ENCODE measurements around the gene KCNN3. TPM values are rescaled to one million over a fixed set of nuclear protein-coding genes. Genes with fewer than 3 reads are reported as not detected.

KCNN3 gene
- total and polyA plus RNA-seq, 2 of the 8 experiments (the other 6 are each of a cell fraction or from before 2014, with no cell fraction given): 2.8 to 3.7 TPM

DNA sequence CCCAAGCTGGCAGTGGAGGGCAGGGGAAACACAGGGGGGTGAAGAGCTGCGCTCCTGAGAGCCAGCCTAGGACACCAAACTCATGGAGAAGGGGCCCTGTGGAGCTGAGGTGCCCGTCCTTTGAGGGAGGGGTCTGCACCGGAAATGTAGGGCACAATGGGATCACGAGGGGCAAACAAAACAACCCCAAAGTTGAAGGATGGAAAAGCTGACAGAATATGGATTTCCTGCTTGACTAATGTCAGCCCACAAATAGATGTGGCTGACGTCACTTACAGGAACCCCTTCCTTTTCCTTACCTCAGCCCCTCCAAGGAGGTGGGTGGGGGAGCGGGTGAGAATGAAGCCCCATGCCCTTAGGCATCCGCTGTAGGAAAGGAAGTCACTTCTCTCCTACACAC, 110.9 kb downstream of the KCNN3 start:
- Histone ChIP-seq H4K8ac (ENCODE audit: extremely low read depth, insufficient read depth, low read length) (no peak overlapping the region), H3K23ac (ENCODE audit: insufficient read length) (no peak overlapping the region), H3K4me1 (replicated peaks in 1 of 4; ENCODE audit: control insufficient read depth in 3 of 4, insufficient read depth in 4 of 4, low read length in 3 of 4) (peaks cover 0 to 2% (median under 1%) of the 10 kb centered on the region in 4 experiments; a peak in 1 of 7 replicates), H3K18ac (ENCODE audit: extremely low read depth, low read length) (no peak overlapping the region), H4K20me1 (replicated peaks in 1 of 2; ENCODE audit: control insufficient read depth in 1 of 2, insufficient read depth in 2 of 2, low read length in 2 of 2) (no peaks in the 10 kb centered on the region), H3K4me2 (ENCODE audit: insufficient read depth in 1 of 2, low read depth in 2 of 2, low read length in 2 of 2) (no peak overlapping the region), H2BK120ac (replicated peaks; ENCODE audit: low read depth, low read length) (no peak overlapping the region), H3K56ac (replicated peaks; ENCODE audit: insufficient read length, low read depth, low read length) (no peak overlapping the region), H3K4me3 (ENCODE audit: extremely low read depth in 1 of 4, insufficient read depth in 2 of 4, low read depth in 3 of 4, low read length in 4 of 4) (no peak overlapping the region), H3K4ac (replicated peaks; ENCODE audit: insufficient read length, low read depth, low read length) (no peak overlapping the region), H3K79me2 (ENCODE audit: control insufficient read depth in 1 of 2, insufficient read depth in 2 of 2, low read length in 2 of 2) (no peaks in the 10 kb centered on the region), H3K27ac (ENCODE audit: low read depth, low read length) (no peak overlapping the region), H2BK5ac (ENCODE audit: low read depth, low read length) (no peak overlapping the region), H3K9ac (replicated peaks in 1 of 4; ENCODE audit: extremely low read depth in 1 of 4, low read depth in 3 of 4, low read length in 3 of 4) (no peak overlapping the region), H4K91ac (replicated peaks; ENCODE audit: insufficient read length, low read length) (no peak overlapping the region), H3K27me3 (replicated peaks in 1 of 4; ENCODE audit: control insufficient read depth in 3 of 4, extremely low read depth in 1 of 4, insufficient read depth in 3 of 4, low read length in 3 of 4) (peaks cover 0 to 8% (median 1%) of the 10 kb centered on the region in 4 experiments; a peak in 4 of 7 replicates), H2AFZ (ENCODE audit: low read length) (no peak overlapping the region), H2BK12ac (ENCODE audit: low read depth, low read length) (no peak overlapping the region), H2BK20ac (ENCODE audit: low read length) (no peak overlapping the region), H3K79me1 (ENCODE audit: low read depth, low read length) (no peaks in the 10 kb centered on the region), H2AK5ac (ENCODE audit: low read depth, low read length) (no peak overlapping the region), H3K14ac (ENCODE audit: insufficient read length) (no peak overlapping the region), H2BK15ac (ENCODE audit: low read length) (no peak overlapping the region), H3K36me3 (ENCODE audit: control insufficient read depth in 2 of 4, insufficient read depth in 4 of 4, low read length in 3 of 4) (no peaks in the 10 kb centered on the region), H4K5ac (ENCODE audit: insufficient read length, low read depth, low read length) (no peak overlapping the region), H3K23me2 (ENCODE audit: low read depth, low read length) (peaks cover 2% of the 10 kb centered on the region; the same call in 1 of the 2 replicates), H3K9me3 (ENCODE audit: insufficient read depth in 2 of 2, low read depth in 1 of 2, low read length in 1 of 2) (no peaks in the 10 kb centered on the region)
- CTCF ChIA-PET (ENCODE audit: partially characterized antibody): interaction anchor here (0.6 to 5.6 kb wide), 10 partner anchors 9 to 196 kb away, joined by 3 to 56 read pairs (median 4); no protein-coding TSS in a partner anchor
- POLR2A ChIA-PET (ENCODE audit: partially characterized antibody): interaction anchor here (0.5 to 1.2 kb wide), 3 partner anchors 9 to 148 kb away, joined by 3 to 4 read pairs (median 3); no protein-coding TSS in a partner anchor
- no peak for DNase-seq (ENCODE audit: low read depth in 1 of 2, low spot score in 2 of 2)
- FAIRE-seq: no peak
- WGBS, 2 experiments (ENCODE audit: extremely low coverage in 1 of 2, insufficient coverage in 1 of 2, insufficient read length in 1 of 2, insufficient replicate concordance in 2 of 2, low coverage in 1 of 2, low lambda C conversion rate in 2 of 2, missing lambda C conversion rate in 1 of 2): 85% methylated on average over 7 of the region's 7 CpGs; no CpG with 5 or more reads in 1 of the 2 experiments
- TF ChIP-seq KDM5A (IDR thresholded peaks at IDR 0.05; ENCODE audit: low read length) (no peak), BRCA1 (IDR thresholded peaks at IDR 0.05; ENCODE audit: low read depth, low read length) (no peak), EZH2 (IDR thresholded peaks at IDR 0.05; ENCODE audit: low read depth, low read length, severe bottlenecking) (no peak), KDM1A (IDR thresholded peaks at IDR 0.05; ENCODE audit: borderline replicate concordance, low read length) (no peak), JUN (IDR thresholded peaks at IDR 0.05; ENCODE audit: low read depth, low read length) (no peak), RFX5 (IDR thresholded peaks at IDR 0.05; ENCODE audit: borderline replicate concordance, low read depth, low read length) (no peak), FOSL1 (IDR thresholded peaks at IDR 0.05; ENCODE audit: insufficient read depth, low read depth, low read length) (no peak), YY1 (IDR thresholded peaks at IDR 0.05; ENCODE audit: low read depth, low read length) (no peak), NRF1 (IDR thresholded peaks at IDR 0.05; ENCODE audit: low read depth, low read length) (no peak), BACH1 (IDR thresholded peaks at IDR 0.05; ENCODE audit: low read length) (no peak), MAX (IDR thresholded peaks at IDR 0.05) (no peak), SIN3A (conservative IDR thresholded peaks at IDR 0.05 in 1 of 2, IDR thresholded peaks at IDR 0.05 in 1 of 2; ENCODE audit: low read depth in 1 of 2, low read length in 2 of 2) (no peak), KDM4A (IDR thresholded peaks at IDR 0.05; ENCODE audit: low read depth, low read length, severe bottlenecking) (no peak), SP2 (IDR thresholded peaks at IDR 0.05; ENCODE audit: low read length) (no peak)
